Measurements from ENCODE around the gene WNK2.
"Not testable (repeated sequence)": the region's sequence is repeated elsewhere in the genome, so short reads cannot be mapped to it uniquely, and the experiment has no call there.

The WNK2 gene

DNA sequence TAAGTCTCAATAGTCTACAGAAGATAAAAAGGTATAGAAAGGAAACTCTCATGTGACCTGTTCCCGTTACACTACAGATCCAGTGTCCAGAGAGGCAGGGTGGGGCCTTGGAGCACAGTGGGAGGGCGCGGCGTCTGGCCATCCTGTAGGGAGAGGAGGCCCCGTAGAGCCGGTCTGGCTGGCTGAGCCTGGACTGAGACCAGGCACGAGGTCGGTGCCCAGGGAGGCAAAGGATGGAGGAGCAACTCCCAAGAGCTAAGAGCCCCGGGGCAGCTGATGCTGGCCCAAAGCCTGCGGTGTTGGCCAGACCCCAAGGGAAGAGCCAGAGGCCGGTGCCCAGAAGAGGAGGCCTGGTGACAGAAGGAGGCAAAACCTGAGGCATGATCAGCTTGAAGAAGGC lies 158.5 kb downstream of the WNK2 start:
- DNase-seq, result not testable (repeated sequence)

DNA sequence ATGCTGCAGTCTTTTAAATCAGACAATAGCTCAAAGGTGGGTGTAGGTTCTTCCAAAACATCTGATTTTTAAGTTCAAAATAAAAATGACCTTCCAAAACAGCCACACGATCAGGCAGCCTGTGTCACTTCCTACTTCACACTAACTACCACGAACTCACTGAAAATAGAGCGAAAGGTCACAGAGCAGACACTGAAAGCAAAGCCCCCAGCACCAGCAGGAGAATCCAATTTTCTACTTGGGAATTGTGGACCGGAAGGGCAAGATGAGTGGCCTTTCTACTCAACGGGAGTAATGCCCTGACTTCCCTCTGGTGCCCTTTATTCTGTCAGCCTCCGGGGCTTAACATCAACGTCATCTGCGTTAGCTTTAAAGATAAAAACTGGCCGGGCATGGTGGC lies 159.7 kb downstream of the WNK2 start:
- no peak for DNase-seq

DNA sequence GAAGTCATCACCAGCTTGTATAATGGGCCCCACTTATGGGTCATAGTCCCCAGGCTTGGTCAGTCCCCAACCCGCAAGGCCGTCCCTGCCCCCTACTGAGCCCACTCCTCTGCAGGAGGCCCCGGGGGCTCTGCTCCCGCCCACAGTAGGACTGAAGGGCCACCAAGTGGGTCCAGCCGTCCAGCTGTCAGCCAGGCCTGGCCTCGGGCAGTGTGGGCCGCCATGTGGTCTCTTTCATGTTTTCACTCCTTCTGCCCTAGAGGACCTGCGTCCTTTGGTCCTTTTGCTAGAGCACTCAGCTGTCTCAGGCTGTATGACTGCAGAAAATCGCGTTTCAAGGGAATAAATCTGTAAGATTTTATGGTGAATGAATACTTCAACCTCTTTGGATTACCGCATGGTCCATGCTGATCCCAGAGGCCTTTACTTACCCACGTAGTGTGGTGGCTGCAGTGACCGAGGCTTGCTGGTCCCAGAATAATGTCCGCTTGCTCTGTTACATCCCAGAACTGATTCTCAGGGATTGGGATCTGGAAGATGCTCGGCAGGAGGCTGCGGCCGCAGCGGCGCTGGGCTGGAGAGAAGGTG lies 161.8 kb downstream of the WNK2 start:
- no peak for DNase-seq

DNA sequence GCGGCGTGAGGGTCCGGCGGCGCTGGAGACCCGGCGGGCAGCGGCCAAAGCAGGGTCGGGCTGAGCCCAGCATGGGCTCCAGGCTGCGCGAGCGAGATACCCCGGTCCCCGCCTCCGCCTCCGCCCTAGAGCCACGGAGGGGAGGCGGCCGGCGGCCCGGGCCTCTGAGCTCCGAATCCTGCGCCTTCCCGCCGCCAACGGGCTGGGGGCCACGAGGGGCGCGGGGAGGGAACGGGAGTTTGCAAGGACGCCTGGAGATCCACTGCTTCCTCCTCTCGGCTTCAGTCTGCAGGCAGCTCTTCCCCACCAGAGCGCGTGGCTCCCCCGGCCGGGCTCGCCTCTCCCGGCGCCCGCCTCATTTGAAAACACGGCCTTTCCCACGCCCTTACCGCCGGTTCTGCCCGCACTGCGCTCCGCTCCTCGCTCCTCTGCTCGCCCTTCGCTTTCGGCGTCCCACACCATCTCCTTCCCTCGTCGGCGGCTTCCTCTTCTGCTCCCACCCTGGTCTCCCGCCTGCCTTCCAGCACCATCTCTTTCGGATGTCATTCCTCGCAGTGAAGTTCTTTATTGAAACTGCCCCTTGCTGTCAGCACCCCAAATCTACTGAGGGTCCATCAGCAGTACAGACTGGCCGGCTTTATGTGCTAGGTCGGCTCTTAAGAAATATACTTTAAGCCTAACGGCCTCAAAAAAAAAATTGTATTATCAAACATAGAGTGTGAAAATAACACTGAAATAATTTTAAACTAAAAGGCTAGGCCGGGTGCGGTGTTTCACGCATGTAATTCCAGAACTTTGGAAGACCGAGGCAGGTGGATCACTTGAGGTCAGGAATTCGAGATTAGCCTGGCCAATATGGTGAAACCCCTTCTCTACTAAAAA lies 162.5 kb downstream of the WNK2 start:
- peak in 1 of 2 experiments; percentile 24 for DNase-seq

DNA sequence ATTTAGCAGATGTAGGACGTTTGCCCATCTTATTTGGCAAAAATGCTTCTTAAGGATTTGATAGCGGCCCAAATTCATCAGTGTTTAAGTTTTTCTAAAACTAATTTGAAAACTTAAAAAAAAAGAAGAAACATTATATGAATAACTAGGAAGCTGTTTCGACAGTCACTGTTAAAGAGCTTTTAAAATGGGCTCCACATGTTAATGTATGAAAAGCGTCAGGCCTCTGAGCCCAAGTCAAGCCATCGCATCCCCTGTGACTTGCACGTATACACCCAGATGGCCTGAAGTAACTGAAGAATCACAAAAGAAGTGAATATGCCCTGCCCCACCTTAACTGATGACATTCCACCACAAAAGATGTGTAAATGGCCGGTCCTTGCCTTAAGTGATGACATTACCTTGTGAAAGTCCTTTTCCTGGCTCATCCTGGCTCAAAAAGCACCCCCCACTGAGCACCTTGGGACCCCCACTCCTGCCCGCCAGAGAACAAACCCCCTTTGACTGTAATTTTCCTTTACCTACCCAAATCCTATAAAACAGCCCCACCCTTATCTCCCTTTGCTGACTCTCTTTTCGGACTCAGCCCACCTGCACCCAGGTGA lies 163.5 kb downstream of the WNK2 start:
- not testable (repeated sequence) for DNase-seq

DNA sequence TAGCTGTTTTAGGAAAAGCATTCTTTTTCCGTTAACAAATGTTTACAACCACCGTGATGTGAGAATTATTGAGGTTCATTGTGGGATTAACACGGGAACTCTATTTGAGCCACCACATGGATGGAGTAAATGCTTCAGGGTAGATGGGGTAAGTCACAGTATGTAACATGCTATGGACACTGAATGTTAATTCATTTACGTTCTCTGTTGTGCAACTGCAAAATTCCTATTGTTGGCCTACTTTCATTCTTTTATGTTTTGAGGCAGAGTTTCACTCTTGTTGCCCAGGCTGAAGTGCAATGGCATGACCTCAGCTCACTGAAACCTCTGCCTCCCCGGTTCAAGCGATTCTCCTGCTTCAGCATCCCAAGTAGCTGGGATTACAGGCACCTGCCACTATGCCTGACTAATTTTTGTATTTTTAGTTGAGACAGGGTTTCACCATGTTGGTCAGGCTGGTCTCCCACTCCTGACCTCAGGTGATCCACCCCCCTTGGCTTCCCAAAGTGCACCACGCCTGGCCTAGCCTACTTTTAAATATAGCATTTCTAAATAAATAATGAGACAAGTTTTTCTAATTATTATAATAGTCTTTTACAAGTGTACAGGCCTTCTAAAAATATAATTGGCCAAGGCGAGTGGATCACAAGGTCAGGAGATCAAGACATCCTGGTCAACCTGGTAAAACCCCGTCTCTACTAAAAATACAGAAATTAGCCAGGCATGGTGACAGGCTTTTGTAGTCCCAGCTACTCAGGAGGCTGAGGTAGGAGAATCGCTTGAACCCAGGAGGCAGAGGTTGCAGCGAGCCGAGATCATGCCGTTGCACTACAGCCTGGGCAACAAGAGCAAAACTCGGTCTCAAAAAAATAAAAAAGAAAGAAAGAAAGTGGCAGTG lies 169.7 kb downstream of the WNK2 start:
- DNase-seq, result not testable (repeated sequence)

DNA sequence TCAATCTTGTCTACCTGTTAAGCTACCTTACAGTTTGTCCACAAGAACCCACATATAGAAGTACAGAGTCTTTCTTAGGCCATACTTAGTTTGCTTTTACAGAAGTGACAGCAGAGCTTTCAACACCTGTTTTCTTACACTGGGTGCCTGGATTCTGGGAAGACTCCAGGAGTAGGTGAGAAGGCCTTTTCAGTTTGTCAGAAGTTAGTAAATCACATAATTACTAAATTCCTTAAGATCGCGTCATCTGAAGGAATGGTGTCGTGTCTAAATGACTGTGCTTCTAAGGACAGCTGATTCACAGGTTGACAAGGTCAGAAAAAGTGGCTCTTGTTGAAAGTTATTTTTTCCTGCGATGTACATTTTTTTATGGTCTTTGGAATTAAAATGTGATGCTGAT lies 170.5 kb downstream of the WNK2 start:
- DNase-seq, result no peak

DNA sequence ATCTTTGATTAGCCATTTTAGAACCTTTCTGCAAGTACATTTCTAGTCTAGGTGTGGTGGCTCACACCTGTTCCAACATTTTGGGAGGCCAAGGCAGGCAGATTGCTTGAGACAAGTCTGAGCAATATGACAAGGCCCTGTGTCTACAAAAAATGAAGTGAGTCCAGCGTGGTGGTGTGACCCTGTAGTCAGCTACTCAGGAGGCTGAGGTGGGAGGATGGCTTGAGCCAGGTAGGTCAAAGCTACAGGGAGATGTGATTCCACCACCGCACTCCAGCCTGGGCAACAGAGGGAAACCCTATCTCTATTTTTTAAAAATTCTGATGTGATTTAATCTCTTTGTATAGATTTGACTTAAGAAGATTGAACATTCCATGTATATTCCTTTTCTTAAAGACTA lies 171.9 kb downstream of the WNK2 start:
- DNase-seq, result no peak

DNA sequence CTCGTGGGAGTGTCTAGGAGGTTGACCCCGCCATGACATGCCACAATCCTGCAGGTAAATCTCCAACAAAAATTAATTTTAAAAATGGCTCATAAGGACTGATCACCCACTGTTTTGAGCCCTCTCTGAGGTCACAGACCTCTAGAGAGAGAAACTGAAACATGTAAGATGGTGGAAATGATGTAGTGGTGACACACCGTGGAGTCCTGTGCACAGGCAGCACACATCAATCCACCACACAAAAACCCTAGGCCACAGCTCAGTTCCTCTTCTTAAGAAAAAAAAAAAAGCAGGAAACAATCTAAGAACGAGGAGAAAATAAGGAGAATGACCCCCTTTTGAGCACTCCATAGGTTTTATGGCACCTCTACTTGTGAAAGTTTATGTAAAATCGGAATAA lies 173.7 kb downstream of the WNK2 start:
- no peak for DNase-seq

DNA sequence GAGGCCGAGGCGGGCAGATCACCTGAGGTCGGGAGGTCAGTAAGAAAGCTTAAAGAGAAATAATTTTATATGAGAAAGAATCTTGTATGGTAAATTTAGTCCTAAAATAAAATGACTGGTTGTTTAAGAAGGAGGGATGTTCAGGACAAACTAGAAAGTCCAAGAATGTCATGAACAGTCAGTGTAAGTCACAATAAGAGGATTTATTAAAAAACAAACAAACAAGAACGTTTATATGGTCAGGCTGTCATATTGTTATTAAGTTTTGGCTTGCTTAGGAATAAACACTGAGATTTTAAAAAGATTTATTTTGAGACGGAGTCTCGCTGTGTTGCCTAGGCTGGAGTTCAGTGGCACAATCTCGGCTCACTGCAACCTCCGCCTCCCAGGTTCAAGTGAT lies 176.0 kb downstream of the WNK2 start:
- DNase-seq, result not testable (repeated sequence)

DNA sequence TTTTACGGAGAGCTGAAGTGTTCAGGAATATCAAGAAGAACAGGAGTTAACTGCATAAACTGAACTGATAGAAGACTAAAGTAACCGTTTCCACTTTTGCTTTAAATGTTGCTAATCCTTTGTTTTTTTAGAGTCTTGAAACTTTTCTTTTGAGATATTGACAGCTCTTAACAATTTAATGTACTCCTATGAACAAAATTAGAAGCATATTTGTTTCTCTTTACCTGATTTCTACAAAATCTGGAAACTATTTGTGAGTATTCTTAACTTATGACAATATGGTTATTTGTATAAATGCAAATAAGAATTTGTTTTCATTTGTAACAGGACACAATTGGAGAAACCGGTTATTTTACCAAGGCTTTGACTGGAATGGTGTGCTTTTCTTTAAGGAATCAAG lies 178.1 kb downstream of the WNK2 start:
- DNase-seq, result no peak

DNA sequence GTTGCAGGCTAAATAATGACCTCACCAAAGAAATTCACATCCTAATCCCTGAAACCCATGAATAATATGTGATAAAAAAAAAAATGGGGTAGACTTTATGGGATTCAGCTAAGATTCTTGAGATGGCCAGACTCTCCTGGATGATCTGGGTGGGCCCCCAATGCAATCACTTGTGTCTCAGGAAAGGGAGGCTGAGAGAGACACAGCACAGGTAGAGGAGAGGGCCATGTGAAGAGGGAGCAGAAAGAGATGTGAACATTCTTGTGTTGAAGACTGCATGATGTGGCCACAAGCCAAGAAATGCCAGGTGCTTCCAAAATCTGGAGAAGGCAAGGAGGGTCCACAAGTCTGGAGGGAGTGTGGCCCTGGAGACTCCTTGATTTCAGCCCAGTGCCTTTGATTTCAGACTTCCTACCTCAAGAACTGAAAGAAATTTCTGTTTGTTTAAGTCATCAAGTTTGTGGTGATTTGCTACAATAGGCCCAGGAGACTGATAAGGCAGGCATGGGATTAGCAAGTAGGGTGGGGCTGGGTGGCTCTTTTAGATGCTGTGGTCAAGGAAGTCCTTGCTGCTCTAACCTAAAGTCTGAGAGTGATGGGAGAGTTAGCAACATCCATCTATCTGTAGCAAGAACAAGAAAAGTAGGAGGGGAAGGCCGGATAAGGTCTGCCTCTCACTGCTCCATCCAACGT lies 180.9 kb downstream of the WNK2 start:
- no peak for DNase-seq

DNA sequence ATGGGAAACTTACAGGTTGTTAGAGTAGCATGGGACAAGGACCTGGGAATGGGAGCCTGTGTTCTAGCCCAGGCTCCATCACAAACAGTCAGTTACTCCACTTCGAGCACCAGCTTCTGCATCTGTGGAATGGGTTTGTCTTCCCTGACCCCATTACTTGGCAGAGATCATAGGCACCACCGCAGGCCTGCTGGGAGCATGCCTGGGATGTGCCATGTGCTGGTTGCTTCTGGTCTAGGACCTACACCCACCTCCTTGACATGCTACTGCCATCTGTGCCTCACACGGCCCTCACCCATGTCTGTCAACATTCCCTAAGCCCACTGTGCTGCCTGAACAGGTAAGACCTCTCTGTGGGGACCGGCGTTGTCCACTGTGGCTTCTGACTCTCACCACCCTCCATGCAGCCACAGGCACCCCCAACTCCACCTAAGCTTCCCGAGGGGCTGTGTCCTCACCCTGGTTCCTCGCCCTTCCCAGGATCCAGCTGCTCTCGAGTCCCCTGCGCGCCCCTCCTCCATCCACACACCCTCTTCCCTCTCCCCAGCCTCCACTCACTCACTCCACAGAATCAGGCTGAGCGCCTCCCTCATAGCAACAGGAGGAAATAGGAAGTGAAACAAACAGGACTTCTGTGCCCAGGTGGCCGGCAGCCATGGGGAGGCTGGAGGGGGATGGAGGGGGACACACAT lies 181.6 kb downstream of the WNK2 start:
- no peak for DNase-seq

DNA sequence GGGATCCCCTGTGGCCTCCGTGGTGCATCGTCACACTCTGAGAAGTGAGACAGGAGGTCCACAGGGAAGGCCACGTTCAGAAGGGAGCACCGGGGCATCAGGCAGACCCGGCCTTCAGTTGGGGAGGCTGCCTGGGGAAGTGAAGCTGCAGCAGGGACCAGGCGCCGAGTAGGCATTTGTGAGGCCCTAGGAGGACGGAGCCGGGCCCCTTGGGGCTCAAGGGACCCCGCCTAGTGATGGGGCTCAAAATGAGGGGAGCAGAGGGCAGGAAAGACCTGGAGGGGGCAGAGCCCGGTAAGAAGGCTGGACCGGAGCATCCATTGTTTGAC lies 182.1 kb downstream of the WNK2 start:
- no peak for DNase-seq

DNA sequence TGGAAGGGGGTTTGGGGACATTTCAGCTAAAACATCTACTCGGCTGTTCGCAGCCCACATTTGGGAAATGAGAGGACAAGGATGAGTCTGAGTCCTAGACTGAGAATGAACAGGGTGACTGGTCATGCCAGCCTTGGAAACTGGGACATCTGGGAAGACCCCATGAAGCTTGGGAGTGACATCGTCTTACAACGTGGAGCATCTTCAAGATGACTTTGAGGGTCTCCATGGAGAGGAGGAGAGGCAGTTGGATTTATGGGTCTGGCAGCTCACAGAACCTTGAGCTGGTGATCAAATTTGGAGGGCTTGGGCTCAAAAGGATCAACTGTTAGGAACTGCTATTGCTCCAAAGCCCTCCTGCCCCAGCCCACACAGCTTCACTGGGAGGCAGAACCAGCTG lies 182.5 kb downstream of the WNK2 start:
- not testable (repeated sequence) for DNase-seq

DNA sequence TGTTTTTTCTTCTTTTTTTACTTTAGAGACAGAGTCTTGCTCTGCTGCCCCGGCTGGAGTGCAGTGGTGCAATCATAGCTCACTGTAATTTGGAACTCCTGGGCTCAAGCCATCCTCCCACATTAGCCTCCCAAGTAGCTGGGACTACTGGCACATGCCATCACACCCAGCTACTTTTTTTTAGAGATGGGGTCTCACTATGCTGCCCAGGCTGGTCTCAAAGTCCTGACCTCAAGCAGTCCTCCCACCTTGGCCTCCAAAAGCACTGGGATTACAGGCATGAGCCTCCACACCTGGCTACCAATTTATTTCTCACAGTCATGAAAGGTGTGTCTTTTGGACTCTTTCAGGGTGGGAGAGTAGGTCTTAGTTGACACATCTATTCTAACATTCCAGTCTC lies 184.5 kb downstream of the WNK2 start:
- no peak for DNase-seq

DNA sequence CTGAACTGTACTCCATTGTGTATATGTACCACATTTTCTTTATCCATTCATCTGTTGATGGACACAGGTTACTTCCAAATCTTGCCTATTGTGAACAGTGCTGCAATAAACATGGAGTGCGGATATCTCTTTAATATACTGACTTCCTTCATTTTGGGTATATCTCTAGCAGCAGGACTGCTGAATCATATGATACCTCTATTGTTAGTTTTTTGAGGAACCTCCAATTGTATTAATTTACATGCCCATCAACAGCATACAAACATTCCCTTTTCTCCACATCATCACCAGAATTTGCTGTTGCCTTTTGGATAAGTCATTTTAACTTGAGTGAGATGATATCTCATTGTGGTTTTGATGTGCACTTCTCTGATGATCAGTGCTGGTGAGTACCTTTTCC lies 185.7 kb downstream of the WNK2 start:
- no peak for DNase-seq

All from activated T-cell treated with anti-CD3 and anti-CD28 coated beads, Interleukin-2, amount 50 U/mL, for 48 hours (primary cell).